GM18870 (cell line): ENCODE measurements around the gene PACS1.

Experiments used
- ATAC-seq: cut with Tn5 transposase; IDR thresholded peaks from one replicate; pipeline ENCODE4 v1.9.1; 2021; ENCODE audit warnings: moderate library complexity; ENCODE audit not compliant: unreplicated experiment

The PACS1 gene

DNA sequence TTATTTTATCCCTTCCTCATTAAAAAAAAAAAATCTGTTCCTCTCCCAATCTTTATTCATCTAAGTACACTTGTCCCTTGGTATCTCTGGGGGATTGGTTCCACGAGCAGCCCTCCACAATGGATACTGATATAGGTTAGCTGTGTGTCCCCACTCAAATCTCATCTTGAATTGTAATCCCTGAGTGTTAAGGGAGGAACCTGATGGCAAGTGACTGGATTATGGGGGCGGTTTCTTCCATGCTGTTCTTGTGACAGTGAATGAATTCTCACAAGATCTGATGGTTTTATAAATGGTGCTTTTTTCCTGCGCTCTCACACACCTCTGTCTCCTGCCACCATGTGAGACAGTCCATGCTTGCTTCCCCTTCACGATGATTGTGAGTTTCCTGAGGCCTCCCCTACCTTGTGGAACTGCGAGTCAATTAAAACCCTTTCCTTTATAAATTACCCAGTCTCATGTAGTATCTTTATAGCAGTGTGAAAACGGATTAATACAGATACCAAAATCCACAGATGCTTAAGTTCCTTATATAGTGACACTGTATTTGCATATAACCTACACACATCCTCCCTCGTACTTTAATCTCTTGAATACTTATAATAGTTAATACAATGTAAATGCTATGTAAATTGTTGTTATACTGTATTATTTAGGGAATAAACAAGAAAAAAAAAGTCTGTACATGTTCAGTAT lies 62.0 kb downstream of the PACS1 start:
- ATAC-seq: no peak

DNA sequence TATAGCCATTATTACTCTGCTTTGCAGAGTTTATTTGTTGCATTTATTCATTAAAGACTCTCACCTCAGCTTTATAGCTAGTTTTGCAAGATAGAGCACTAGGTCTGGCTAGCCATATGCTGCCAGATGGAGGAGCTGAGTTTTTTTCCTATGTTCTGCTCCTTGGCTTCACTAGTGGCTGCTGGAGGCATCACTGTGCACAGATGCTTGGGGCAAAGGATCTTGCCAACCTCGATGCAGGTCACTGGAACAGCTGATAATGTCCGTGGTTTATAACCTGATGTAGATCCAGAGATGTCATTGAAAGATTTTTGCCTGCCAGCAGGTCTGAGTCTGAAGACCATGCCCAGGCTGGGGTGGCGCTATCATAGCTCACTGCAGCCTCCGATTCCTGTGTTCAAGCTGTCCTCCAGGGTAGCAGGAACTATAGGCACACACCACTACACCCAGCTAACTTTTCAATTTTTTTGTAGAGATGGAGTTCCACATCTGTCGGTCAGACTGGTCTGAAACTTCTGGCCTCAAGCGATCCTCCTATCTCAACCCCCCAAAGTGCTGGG lies 63.2 kb downstream of the PACS1 start:
- no peak for ATAC-seq

DNA sequence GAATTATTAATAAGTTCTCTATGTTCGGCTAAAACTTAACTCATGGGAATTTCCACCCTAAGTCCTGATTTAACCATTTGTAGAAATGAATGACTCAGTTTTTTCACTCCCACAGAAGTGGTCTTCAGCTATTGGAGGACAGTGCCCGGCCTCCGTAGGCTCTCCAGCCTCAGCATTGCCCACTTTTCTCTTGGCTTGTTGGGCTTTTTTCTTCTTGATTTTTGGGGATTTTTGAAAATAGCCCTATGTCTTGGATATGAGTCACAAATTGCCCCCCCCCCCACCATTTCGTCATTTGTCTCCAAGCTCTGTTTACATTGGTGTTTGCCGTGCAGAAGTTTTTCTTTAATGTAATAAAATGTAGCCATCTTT lies 66.7 kb downstream of the PACS1 start:
- ATAC-seq: no peak

GRCh38 chr11:66139817-66140404 lies 69.8 kb downstream of the PACS1 start:
- ATAC-seq: no peak

- ATAC-seq: no peak
Measured at GRCh38 chr11:66142370-66143263, 72.5 kb downstream of the PACS1 start.

DNA sequence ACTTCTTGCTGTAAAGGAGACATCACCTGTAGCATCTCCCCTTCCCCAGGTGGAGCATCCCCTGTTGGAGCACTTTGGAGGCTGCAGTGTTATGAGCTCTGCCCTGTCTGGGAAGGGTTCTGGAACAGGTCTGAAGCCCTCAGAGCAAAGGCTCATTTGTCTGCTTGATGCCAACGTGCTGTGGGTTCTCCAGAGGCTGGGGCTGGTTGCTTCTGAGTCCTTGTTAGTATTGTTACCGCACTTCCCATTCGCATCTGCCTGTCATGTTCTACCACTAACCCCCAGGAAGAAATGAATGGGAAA lies 73.1 kb downstream of the PACS1 start:
- no peak for ATAC-seq

- no peak for ATAC-seq
Measured at GRCh38 chr11:66143996-66144678, 74.1 kb downstream of the PACS1 start.

GRCh38 chr11:66146074-66146473 lies 76.0 kb downstream of the PACS1 start:
- no peak for ATAC-seq

DNA sequence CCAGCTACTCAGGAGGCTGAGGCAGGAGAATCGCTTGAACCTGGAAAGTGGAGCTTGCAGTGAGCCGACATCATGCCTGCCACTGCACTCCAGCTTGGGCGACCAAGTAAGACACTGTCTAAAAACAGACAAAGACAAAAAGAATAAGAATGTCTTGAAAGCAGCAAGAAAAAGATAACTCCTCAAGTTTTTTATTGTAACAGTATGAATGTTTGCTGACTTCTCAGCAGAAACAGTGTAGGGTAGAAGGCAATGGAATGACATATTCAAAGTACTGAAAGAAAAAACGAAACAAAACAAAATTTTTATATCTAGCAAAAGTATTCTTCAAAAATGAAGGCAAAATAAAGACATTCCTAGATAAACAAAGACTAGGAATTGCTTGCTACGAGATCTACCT lies 76.9 kb downstream of the PACS1 start:
- ATAC-seq: no peak

DNA sequence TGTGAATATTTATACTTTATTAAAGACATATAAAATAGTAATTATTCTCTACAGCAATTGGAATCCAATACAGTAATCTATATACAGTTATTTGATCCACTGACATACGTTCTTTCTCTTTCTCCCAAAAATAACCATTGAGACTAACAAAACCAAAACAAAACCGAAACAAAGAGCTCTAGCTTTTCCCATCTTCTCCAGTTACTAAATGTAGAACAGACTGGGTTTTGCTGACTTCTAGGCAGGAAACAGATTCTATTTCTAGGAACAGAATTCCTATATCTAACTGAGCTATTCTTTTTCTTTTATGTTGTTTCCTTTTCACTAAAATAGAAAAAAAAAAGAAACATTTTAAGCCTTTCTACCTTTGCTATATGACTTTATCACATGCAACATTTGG lies 80.1 kb downstream of the PACS1 start:
- ATAC-seq: no peak

DNA sequence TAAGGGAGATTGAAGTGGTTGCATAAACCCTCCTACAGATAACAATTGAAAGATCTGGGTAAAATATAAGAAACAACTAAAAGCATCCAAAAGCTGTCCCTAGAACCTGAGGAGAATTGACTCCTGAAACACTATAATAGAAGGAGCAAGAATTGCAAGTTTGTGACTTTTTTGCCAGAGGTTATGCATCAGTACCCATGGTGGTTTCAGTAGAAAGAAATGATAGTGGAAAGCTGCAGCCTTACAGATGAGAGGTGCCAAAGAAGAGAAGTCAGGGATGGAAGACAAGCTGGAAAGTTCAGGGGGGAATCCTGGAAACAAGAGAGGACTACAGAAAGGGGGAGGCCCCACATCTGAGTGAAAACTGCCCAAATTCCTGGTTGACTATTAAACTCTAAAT lies 80.7 kb downstream of the PACS1 start:
- no peak for ATAC-seq

GRCh38 chr11:66151273-66151672 lies 81.2 kb downstream of the PACS1 start:
- ATAC-seq: no peak

GRCh38 chr11:66154109-66154508 lies 84.0 kb downstream of the PACS1 start:
- no peak for ATAC-seq

GRCh38 chr11:66155387-66156073 lies 85.5 kb downstream of the PACS1 start:
- no peak for ATAC-seq

DNA sequence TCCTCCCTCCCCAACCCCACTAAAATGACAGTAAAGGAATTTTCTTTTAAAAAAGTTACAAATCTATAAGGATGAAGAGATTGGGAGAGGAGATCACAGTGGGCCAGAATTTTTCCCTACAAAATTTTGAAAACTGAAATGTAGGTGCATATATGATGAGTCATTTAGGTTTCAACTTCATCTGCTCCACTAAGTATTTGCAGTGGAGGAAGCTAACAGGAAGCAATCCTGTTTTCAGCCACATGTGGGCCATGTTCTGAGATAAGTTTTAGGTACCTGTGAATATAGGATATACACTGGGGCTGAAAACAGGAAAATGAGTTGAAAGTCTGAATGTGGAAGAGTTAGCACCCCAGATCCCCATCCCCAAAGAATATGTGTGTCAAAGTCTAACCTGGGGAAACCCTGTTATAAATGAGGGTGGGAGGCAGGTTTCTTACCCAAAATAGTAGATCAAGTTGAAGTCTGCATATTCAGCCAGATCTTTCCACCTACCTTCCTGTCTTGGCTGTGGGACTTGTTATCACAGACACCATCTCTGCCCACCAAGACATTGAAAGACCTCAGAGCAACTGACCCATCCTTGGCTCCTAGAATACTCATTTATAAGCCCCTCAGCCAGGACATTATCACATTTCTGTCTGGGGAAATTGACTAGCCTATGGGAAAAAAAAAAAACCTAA lies 87.3 kb downstream of the PACS1 start:
- ATAC-seq: no peak

DNA sequence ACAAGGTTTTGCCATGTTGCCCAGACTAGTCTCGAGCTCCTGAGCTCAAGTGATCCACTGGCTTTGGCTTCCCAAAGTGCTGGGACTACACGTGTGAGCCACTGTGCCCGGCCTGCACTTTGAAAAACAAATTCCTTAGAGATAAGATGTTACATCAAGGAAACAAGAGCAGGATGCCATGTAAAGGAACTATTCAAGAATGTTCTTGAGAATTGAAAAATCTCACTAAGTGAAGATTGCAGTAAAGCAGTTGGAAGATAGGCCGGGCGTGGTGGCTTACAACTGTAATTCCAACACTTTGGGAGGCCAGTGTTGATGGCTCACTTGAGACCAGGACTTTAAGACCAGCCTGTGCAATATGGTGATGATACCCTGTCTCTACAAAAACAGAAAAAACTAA lies 88.1 kb downstream of the PACS1 start:
- no peak for ATAC-seq

GRCh38 chr11:66159324-66159984 lies 89.4 kb downstream of the PACS1 start:
- no peak for ATAC-seq

DNA sequence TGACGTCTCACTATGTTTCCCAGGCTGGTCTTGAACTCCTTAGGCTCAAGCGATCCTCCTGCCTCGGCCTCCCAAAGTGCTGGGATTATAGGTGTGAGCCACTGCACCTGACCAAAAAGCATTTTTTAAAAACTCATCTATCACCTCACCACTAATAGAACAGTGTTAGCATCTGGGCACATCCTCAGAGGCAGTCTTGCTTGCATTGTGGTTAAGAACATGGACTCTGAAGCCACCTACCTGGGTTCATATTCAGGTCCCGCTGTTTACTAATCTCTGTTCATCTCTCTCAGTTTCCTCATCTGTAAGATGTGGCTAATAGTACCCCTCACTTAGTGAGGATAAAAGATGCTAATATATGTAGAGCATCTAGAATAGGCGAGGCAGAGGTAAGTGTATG lies 90.6 kb downstream of the PACS1 start:
- ATAC-seq: no peak

DNA sequence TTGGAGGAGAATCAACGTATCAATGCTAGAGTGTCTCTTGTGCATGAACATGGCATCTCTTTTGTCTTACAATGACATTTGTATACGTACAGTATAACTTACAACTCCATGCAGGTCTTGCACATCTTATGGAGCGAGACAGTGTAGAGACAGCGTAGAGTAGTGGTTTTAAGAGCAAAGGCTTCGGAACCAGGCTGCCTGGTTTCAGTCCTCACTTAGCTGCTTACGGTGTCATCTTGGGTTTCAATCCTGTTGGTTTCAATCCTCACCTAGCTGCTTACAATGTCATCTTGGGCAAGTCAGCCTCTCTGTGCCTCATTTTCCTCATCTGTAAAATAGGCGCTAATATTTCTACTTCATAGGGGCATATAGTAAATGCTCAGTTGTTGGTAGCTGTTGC lies 98.2 kb downstream of the PACS1 start:
- ATAC-seq: no peak

DNA sequence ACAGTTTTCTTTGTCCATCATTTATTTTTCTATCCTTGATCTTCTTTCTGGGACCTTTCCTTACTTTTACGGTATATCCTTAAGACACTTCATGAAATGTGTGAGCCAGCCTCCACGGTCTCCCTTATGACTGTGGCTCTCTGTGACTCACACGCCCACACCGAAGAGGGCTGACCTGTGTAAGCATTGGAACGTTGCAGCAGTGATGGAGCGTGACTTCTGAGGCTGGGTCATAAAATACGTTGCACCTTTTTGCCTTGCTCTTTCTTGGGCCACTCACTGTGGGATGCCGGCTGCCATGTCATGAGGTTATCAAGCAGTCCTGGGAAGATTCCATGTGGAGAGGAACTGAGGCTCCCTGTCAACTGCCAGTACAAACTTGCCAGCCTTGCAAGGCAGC lies 102.1 kb downstream of the PACS1 start:
- no peak for ATAC-seq
